ENCODE results near the gene TUBB.
A peak's percentile ranks its signal among the peaks of the same experiment; 100 is the strongest.
"Not testable (repeated sequence)": the region's sequence is repeated elsewhere in the genome, so short reads cannot be mapped to it uniquely, and the experiment has no call there.

Gene TUBB

DNA sequence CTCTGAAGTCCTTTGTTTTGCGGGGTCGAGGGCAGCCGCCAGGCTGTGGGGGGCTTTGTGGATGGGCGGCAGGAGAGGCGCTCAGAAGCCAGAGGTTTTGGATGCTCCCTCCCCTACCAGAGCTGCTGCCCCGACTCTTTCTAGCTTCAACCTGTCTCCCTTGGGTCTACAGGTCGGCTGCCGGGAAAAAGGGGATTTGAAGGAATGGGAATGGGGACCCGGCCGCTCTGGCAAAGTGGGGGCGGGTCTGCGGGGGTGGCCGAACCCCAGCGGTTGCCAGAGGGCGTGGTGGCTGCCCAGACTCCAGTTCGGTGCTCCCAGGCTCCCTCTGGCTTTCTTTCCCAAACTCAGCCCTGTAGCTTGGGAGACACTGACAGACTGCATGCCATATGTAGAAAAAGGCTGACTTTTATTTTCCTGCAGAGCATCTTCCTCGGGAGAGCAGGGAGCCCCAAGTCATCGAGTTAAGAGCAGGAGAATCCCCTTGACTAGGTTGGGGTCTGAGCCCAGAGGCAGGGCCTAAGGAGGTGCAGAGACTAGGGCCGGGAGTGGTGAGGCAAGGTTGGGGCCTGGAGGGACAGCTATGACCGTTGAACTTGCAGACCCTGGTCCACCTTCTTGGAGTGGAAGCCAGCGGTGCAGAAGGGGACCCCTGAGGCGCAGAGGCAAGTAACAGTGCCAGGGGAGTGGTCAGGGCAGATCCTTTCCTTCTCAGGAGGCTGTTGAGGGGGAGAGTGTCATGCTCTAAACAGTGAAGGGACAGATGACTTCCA is 32.3 kb upstream of the TUBB start:
- DNase-seq, result no peak

DNA sequence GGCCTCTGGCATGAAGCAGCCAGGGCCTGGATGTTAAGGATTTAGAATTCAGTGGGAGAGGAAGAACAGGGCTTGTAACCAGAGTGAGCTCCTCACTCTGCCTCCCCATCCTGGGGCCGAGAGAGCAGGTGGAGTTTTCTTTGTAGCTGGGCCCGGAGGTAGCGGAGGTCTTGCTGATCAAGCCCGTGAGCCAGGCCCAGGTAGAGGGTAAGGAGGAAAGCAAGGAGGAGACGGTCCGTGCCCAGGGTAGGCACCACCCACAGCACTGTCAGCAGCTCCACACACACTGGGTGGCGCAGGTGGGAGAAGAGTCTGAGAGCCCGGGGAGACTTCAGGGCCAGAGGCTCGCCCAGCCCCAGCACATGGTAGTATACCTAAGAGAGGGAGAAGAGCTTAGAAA is 31.6 kb upstream of the TUBB start:
- no peak for DNase-seq

DNA sequence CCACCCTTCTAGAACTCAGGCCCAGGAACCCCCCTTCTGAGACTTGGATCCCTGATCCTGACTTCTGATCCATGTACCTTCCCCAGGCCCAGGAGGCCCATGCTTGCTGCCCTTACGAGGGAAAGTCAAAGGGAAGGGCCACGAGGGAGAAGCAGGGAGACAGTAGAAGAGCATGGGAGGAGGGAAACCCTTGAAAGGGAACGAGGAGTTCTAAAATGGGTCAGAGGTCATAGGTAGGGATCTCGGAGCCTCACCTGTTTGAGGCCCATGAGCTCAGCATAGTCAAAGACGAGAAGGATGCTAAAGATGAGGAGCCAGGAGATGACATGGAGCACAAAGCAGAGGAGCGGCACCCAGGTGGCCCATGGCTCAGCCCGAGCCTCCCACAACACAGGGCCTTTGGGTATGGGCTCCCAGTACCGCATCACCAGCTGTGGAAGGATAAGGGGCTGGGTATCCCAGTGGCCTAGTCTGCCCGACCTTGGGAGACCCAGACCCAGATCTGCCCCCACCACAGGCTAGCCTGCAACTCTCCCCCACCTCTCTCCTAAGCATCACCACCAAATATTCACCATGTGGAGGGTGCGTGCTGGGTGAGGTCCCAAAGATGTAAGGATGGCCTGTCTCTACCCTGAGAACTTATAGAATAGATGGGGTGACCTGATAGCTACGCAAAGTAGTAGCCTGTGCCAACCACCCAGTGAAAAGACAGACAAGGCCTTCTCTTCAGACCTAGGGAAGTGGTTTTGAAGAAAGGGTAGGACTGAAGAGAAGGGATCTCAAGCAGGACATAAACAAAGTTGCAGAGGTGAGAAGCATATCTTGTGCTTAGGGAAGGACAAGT is 30.9 kb upstream of the TUBB start:
- DNase-seq, result no peak

DNA sequence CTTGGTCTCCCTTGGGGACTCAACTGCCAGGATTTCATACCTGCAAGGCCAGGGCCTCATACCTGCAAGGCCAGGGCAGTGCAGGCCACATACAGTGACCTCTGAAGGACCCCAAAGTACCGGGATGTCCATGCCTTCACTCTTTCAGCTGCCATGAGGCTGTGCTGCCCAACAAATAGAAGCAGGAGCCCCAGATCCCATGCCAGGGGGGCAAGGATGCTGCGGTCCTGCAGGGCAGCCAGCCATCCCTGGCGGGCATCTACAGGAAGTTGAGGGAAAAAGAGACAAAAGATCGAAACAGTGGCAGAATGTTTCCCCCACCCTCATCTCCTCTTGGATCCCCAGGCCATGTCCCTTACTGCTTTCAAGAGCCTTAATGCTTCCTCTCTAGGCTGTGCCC is 30.2 kb upstream of the TUBB start:
- no peak for DNase-seq

DNA sequence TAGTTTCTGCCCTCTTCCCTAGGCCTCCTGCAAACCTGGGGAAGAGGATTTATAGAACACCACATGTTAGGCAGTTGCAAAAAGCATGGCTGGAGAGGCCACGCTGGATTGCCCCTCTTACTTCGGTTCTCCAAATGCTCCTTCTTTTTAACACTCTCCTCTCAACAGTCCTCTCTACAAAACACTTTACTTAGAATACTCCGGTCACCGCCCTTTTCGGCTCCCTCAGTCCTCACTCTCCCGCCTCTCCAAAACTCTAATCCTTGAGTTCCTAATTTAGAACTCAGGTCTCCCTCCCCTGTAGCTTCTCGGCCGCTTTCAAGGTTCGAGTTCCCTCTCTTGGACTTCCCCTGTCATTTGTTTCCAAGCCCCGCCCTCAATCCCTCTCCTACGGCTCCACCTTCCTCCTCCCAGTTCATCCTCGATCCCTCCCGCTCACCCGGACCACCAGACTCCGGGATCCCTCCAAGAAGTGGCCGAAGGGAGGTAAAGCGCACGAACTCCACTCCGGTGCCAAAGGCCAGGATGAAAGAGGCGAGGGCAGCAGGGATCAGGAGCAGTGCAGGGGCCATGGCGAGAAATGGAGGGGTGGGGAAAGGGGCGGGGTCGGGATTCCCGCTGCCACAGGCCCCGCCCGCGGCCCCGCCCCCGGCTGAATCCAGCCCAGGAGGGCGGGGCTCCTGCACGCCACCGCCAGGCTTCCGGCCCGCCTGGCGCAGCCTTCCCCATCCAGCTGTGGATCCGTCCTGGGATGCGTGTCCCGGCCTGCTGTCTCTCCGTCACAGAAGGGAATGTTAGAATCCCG is 29.5 kb upstream of the TUBB start, which contains the start of gene NRM:
NRM (minus strand) TSS at position 582 of the 805 bp plus-strand sequence; CDS start at position 572, 10 bp downstream.
- no peak for DNase-seq

DNA sequence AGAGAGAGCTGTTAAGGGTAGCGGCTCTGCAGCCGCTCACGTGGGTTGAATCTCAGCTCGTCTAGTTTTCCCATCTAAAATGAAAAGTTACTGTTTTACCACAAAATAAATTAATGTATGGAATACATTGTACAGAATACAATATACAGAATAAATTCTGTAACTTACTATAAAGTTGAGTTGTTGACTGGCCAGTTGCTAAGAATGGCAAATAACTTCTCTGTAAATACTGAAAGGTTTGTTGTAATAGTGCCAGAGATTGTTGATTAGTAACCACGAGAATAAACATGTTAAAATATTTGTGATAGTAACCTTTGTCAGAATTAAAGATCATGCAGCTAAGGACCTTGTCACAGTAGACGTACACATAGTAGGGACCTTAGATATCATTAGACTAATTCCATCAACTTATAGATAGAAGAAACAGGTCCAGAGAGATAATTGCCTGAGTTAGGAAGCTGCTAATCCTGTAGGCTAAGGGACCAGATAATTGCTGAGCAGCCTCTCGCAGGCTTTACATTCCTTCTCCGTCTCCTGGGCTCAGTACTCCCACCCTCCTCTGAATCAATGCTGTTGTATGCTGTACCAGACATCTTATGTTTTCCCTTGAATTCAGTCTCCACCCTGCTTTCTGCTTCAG is 28.8 kb upstream of the TUBB start:
- DNase-seq, result no peak

DNA sequence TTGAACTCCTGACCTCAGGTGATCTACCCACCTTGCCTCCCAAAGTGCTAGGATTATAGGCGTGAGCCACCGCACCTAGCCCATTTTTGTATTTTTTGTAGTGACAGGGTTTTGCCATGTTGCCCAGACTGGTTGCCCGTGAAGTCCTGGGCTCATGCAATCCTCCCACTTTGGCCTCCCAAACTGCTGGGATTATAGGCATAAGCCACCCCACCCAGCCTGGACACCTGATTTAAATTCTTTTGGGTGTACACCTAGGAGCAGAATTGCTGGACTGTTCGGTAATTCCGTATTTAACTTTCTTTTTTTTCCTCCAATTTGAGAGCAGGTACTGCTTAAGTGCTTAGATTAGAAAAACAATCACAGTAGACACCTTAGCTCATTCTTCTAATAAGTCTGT is 23.7 kb upstream of the TUBB start:
- no peak for DNase-seq

DNA sequence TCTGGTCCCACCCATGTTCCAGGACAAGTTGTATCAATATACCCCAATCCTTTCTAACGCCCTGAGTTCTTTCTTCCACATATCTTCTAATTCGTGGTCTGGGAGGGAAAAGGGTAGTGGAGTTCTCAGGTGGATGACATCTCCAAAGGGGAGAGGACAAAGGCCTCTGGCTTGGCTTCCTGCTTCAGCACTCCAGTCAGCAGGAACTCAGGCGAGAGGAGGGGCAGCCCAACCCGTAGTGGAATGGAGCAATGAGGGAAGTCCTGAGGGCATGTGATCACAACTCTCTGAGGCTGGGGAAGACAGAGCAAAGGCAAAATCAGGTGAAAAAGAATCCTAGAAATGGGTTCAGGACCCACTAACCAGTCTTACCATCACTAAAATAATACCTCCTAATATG is 19.8 kb upstream of the TUBB start:
- DNase-seq, result no peak

DNA sequence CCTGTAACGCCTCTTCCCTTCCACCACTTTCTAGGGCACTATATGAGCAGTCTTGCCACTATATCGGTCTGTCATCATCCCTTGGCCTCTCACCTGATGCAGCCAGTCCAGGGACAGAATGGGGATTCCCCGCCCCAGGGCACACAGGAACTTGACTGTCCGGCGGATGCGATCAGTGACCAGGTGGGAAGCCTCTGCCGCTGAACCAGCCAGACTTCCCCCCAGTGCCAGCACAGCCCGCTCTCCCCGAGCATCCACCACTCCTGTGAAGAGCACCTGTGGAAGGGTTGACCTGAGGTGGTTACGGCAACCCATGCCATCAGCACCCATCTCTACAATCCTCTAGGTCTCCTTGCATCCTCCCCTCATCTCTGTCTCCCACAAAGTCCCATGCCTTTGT is 17.1 kb upstream of the TUBB start:
- no peak for DNase-seq

DNA sequence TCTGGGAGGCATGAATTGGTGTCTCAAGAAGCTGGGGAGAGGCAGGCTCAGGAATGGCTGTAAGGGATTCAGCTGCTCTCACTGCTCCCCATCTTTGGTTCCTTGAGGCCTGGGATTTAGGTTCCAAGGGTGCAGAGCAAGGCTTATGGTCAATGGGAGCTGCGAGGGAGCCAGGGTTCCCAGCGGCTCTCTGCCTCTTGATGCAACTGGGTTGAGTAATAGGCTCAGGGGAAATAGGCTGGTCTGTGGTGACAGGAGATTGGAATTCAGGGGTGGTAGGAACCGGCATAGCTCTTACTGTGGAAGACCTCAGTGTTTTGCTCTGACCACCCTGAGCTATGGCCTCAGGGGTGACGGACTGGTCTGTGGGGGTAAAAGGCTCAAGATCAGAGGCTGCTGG is 16.3 kb upstream of the TUBB start:
- no peak for DNase-seq

DNA sequence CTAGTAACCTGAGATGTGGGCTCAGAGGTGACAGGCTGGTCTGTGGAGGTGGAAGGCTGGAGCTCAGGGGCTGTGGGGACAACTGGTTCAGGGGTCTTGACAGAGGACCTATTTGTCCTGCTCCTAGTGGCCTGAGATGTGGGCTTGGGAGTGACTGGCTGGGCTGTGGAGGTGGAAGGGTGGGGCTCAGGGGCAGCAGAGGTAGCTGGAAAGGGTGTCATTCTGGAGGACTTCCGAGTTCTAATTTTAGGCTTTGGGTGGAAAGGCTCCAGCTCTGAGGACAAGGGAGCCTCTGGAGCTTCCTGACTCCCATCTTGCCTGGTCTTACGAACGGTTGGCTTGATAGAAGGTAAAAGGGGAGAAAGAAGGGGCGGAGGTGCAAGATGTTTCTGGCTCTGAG is 14.5 kb upstream of the TUBB start:
- DNase-seq, result no peak

DNA sequence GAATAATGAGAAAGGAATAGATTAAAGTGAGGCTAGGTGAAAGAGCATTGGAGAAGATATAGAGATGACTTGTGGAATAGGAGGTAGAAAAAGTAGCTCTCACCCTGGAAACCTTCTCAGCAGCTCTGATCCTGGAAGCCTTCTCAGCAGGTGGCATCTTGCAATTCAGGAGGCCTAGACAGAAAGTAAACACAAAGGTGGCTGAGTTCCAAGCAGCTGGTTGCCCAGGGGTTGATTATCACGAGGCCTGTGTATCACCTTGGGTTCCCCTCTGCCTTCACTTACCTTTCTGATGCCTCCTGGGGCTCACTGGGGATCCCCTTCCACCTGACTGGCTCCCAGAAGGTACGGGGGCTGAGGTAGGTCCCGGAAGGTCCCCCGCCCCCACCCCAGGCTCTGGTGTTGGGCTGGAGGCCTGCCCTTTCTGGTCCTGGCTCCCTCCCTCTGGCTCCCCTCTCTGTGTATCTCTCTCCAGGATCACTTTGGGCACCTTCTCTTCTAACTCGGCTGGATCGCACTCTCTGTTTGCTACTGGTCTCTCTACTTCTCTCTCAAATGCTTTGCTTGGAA is 12.8 kb upstream of the TUBB start:
- DNase-seq, result no peak

DNA sequence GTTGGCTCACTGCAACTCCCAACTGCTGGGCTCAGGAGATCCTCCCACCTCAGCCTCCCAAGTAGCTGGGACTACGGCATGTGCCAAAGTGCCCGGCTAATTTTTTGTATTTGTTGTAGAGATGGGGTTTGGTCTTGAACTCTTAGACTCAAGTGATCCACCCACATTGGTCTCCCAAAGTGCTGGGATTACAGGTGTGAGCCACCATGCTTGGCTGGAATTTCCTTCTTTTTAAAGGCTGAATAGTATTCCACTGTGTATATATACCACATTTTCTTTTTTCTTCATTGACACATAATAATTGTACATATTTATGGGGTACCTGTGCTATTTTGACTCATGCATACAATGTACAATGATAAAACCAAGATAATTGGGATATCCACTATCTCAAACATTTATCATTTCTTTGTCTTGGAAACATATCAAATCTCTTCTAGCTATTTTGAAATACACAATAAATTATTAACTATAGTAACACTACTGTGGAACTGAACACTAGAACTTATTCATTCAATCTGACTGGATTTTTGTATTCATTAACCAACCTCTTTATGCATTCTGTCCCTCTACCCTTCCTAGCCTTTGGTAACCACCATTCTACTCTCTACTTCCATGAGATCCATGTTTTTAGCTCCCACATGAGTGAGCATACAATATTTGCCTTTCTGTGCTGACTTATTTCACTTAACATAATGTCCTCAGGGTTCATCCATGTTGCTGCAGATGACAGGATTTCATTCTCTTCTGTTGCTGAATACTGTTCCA is 10.9 kb upstream of the TUBB start:
- DNase-seq, result no peak

DNA sequence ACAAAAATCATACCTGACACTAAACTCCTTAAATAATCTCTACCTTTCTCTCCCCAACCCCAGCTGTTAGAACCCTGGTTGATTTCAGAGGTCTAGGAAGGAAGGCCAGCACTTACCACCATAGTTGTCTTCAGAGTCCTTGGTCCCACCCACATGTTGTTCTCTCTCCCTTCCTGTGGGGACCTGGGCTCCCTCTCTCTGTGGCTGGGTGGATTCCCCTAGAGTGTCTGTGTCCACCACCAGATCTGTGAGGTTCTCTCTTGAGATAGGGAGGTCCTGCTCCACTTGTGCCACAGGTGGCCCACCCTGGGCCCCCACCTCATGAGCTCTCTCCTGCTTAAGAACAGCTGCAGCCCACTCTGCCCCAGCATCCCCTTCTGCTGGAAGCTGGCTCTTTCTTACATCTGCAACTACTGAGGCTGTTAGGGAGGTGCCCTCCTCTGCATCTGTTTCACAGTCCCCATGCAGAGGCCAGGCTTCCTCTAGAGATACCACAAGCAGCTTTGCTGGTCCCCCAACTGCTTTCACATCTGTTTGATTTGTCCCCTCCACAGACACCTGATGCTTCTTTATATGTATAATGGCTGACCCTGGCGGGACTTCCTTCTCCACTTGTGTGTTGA is 8.3 kb upstream of the TUBB start:
- DNase-seq, result no peak

DNA sequence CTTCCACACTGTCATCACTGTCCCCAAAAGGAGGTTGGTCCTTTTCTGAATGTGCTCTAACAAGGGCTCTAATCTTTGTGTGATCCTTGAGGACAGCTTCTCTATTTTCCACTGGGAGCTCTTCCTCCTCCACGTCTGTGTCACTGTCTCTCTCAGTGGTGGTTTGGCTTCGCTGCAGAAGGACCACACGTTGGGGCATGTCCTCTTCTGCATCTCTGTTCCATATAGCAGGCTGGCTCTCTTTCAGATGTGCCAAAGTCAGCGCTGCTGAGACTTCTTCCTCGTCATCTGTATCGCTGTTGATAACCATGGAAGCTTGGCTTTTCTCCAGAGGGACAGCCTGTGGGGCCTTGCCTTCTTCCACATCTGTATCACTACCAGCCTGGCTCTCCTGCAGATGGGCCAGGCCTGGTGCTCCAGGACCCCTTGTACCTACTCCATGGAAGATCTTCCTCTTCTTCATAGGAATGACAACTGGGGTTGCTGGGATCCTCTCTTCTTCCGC is 7.7 kb upstream of the TUBB start:
- no peak for DNase-seq

DNA sequence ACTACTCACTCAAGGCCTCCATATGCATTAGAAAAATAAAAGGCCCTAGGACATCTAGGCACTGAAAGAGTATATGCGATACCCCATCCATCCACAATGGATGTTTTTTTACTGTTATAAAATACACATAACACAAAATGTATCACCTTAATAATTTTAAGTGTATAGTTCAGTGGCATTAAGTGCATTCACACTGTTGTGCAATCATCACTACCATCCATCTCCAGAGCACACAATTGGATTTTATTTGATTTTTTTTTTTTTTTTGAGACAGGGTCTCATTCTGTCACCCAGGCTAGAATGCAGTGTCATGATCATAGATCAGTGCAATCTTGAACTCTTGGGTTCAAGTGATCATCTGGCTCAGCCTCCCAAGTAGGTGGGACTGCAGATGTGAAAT is 5.9 kb upstream of the TUBB start:
- DNase-seq, result no peak

DNA sequence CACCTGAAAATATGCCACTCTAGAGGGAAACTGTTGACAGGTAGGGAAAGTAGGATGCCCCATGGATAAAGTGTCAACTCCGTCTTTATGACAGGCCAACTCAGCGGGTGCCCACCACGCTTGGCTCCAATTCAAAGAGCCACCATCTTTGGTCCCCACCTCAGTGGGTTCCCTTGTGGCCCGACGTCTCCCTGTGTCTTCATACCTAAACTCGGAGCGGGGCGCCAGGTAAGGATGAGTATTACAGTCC is 3.3 kb upstream of the TUBB start:
- DNase-seq, result no peak

DNA sequence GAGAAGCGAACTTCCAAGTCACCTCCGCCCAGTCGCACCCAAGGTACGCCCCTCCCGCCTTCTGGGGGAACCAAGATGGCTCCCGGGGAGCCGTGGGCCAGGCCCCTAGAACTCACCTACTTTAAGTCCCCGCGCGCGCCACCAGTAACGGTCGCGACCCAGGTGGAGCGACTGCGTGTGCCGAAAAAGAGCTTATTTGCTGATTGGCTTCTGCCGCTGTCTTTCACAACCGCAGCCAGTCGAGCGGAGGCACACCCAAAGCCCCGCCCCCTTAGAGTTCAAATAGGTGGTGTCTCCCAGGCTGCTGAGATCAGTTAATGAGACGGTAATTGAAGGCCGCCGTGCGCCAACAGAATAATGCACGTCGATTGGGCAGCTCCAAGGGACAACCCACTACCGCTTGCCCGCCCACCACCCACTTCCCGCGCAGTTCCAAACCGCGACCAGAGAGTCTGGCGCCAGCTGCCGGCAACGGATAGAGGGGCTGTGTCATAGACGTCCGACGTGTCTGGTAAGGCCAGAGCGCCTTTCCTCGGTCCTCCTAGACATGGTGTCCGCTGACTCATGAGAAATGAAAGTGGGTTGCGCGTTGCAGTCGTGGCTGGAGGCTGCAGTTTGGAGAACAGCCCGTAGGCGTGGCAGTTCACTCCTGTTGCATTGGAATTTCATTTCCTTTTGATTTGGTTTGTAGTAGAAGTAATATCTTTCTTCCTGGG is 2.9 kb upstream of the TUBB start, which contains the start of gene MDC1:
MDC1 (minus strand) TSS at position 153 of the 716 bp plus-strand sequence. CDS start 2,106 bp downstream, outside the sequence.
- peak; percentile 100 for DNase-seq

DNA sequence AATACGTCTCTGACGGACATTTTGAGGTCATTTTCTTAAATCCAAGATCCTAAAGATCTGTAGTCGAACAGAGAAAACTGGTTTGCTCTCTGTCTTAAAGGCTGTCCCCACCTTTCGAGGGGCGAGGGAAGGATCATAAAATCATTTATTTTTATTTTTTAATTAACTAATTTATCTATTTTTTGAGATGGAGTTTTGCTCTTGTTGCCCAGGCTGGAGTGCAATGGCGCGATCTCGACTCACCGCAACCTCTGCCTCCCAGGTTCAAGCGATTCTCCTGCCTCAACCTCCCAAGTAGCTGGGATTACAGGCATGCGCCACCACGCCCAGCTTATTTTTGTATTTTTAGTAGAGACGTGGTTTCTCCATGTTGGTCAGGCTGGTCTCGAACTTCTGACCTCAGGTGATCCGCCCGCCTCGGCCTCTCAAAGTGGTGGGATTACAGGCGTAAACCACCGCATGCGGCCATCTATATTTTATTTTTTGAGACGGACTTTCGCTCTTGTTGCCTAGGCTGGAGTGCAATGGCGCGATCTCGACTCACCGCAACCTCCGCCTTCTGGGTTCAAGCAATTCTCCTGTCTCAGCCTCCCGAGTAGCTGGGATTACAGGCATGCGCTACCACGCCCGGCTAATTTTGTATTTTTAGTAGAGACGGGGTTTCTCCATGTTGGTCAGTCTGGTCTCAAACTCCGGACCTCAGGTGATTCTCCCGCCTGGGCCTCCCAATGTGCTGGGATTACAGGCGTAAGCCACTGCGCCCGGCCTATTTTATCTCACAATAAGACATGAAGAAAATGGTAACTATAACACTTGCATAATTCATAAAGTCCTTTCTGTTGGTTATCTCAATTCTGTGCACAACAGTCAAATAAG is 2.1 kb upstream of the TUBB start:
- DNase-seq, result not testable (repeated sequence)

DNA sequence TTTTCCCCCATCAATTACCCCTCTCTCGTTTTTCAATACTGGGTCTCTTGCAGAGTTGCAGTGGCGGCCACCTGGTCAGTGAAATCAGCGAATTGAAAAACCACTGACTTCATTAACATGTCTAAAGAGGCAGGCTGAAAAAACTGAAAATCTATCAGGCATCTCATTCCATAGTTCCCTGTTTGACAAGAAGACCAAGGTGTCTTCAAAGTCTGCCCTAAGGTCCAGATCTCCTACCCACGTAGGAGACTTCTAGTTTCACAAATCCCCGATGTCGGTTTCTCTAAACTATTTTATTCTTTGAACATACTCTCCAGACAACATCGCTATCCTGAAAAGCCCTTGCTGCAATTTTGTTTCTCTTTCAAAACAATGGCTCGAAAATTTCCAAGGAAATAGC is 796 bp upstream of the TUBB start:
- DNase-seq, result no peak

Data from SIG-M5 (cell line).